ENCODE measurements around the gene OR1J4.

The OR1J4 gene, protein sequence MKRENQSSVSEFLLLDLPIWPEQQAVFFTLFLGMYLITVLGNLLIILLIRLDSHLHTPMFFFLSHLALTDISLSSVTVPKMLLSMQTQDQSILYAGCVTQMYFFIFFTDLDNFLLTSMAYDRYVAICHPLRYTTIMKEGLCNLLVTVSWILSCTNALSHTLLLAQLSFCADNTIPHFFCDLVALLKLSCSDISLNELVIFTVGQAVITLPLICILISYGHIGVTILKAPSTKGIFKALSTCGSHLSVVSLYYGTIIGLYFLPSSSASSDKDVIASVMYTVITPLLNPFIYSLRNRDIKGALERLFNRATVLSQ

GRCh38 chr9:122518841-122519240, at the start of gene OR1J4:
OR1J4 (plus strand) TSS chr9:122519141; CDS start chr9:122519141, 0 bp downstream.
- no peak within 1 kb of the TSS for H3K27ac ChIP-seq (ENCODE audit: low read depth, low read length, poor library complexity, severe bottlenecking)
- no peaks in the 10 kb centered on the region for H3K9me3 ChIP-seq (ENCODE audit: low read length)
- H3K4me3 ChIP-seq (ENCODE audit: low read depth, low read length, poor library complexity, severe bottlenecking): no peak within 1 kb of the TSS
- H4K20me1 ChIP-seq (ENCODE audit: insufficient read depth, low read length): no peaks in the 10 kb centered on the region
- H3F3A ChIP-seq (ENCODE audit: insufficient read depth, low read length): no peaks in the 10 kb centered on the region
- H3K9me2 ChIP-seq (ENCODE audit: low read depth, low read length): no peaks in the 10 kb centered on the region
- H3K79me2 ChIP-seq (ENCODE audit: insufficient read depth, low read length): no peaks in the 10 kb centered on the region
- H3K36me3 ChIP-seq (ENCODE audit: insufficient read depth, low read length): no peaks in the 10 kb centered on the region
- H3K4me2 ChIP-seq (ENCODE audit: low read length): no peak within 1 kb of the TSS
- H3K27me3 ChIP-seq (ENCODE audit: insufficient read depth, low read length): no peaks in the 10 kb centered on the region
- H2AFZ ChIP-seq (ENCODE audit: low read length): no peak within 1 kb of the TSS
- no peaks in the 10 kb centered on the region for H3K4me1 ChIP-seq (ENCODE audit: insufficient read depth, low read length, severe bottlenecking)
- no peak for TF ChIP-seq EZH2 (IDR thresholded peaks at IDR 0.05; ENCODE audit: borderline replicate concordance, low read length)
- TF ChIP-seq, protein P1, sequence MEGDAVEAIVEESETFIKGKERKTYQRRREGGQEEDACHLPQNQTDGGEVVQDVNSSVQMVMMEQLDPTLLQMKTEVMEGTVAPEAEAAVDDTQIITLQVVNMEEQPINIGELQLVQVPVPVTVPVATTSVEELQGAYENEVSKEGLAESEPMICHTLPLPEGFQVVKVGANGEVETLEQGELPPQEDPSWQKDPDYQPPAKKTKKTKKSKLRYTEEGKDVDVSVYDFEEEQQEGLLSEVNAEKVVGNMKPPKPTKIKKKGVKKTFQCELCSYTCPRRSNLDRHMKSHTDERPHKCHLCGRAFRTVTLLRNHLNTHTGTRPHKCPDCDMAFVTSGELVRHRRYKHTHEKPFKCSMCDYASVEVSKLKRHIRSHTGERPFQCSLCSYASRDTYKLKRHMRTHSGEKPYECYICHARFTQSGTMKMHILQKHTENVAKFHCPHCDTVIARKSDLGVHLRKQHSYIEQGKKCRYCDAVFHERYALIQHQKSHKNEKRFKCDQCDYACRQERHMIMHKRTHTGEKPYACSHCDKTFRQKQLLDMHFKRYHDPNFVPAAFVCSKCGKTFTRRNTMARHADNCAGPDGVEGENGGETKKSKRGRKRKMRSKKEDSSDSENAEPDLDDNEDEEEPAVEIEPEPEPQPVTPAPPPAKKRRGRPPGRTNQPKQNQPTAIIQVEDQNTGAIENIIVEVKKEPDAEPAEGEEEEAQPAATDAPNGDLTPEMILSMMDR (IDR thresholded peaks at IDR 0.05; ENCODE audit: low read length): no peak
- H3K9ac ChIP-seq (ENCODE audit: low read length): no peak within 1 kb of the TSS

GRCh38 chr9:122474561-122474960, 44.4 kb upstream of the OR1J4 start:
- Histone ChIP-seq H3K9ac (ENCODE audit: low read length) (no peak overlapping the region), H3K27me3 (ENCODE audit: insufficient read depth, low read length) (no peaks in the 10 kb centered on the region), H3K4me2 (ENCODE audit: low read length) (no peak overlapping the region), H3K4me1 (ENCODE audit: insufficient read depth, low read length, severe bottlenecking) (no peaks in the 10 kb centered on the region), H3K9me3 (ENCODE audit: low read length) (no peaks in the 10 kb centered on the region), H4K20me1 (ENCODE audit: insufficient read depth, low read length) (no peaks in the 10 kb centered on the region), H3K79me2 (ENCODE audit: insufficient read depth, low read length) (no peaks in the 10 kb centered on the region), H3K9me2 (ENCODE audit: low read depth, low read length) (no peaks in the 10 kb centered on the region), H3K36me3 (ENCODE audit: insufficient read depth, low read length) (no peaks in the 10 kb centered on the region), H3K4me3 (ENCODE audit: low read depth, low read length, poor library complexity, severe bottlenecking) (no peak overlapping the region), H2AFZ (ENCODE audit: low read length) (no peak overlapping the region), H3F3A (ENCODE audit: insufficient read depth, low read length) (no peaks in the 10 kb centered on the region), H3K27ac (ENCODE audit: low read depth, low read length, poor library complexity, severe bottlenecking) (no peak overlapping the region)
- TF ChIP-seq, protein P1 (IDR thresholded peaks at IDR 0.05; ENCODE audit: low read length): no peak
- TF ChIP-seq EZH2 (IDR thresholded peaks at IDR 0.05; ENCODE audit: borderline replicate concordance, low read length): no peak

- H3K27ac ChIP-seq (ENCODE audit: low read depth, low read length, poor library complexity, severe bottlenecking): no peak overlapping the region
- H3F3A ChIP-seq (ENCODE audit: insufficient read depth, low read length): no peaks in the 10 kb centered on the region
- no peaks in the 10 kb centered on the region for H3K36me3 ChIP-seq (ENCODE audit: insufficient read depth, low read length)
- no peak overlapping the region for H3K4me3 ChIP-seq (ENCODE audit: low read depth, low read length, poor library complexity, severe bottlenecking)
- no peaks in the 10 kb centered on the region for H4K20me1 ChIP-seq (ENCODE audit: insufficient read depth, low read length)
- H3K4me2 ChIP-seq (ENCODE audit: low read length): no peak overlapping the region
- H3K9me3 ChIP-seq (ENCODE audit: low read length): no peaks in the 10 kb centered on the region
- H3K27me3 ChIP-seq (ENCODE audit: insufficient read depth, low read length): no peaks in the 10 kb centered on the region
- no peak overlapping the region for H2AFZ ChIP-seq (ENCODE audit: low read length)
- H3K4me1 ChIP-seq (ENCODE audit: insufficient read depth, low read length, severe bottlenecking): no peaks in the 10 kb centered on the region
- TF ChIP-seq, protein P1 (IDR thresholded peaks at IDR 0.05; ENCODE audit: low read length): no peak
- no peak for TF ChIP-seq EZH2 (IDR thresholded peaks at IDR 0.05; ENCODE audit: borderline replicate concordance, low read length)
- no peaks in the 10 kb centered on the region for H3K9me2 ChIP-seq (ENCODE audit: low read depth, low read length)
- H3K79me2 ChIP-seq (ENCODE audit: insufficient read depth, low read length): no peaks in the 10 kb centered on the region
- no peak overlapping the region for H3K9ac ChIP-seq (ENCODE audit: low read length)
Observed at GRCh38 chr9:122475717-122476116, 43.2 kb upstream of the OR1J4 start.

Measured in OCI-LY1 (cell line).